Astrocyte of the cerebellum (primary cell): Measurements from ENCODE around the gene SETD2.

ENCODE experiments used
- DNase-seq: peaks from one replicate; pipeline ENCODE4 v3.0.0-alpha.2; 2011; ENCODE audit warnings: low read depth
- H3K4me3 ChIP-seq: 2 replicates; pipeline ENCODE4 v1.5.1; 2011; ENCODE audit warnings: mild to moderate bottlenecking, low read depth, low read length, moderate library complexity
- in situ Hi-C: cut with HindIII; loops from 2 replicates; pipeline ENCODE4 v1.10.0; 2017; ENCODE audit warnings: low sequenced_read_pairs
- TF ChIP-seq, protein P1 (sequence below): IDR thresholded peaks from 2 replicates; pipeline ENCODE4 v1.5.1; 2012; ENCODE audit warnings: low read length, low read depth, moderate library complexity, mild to moderate bottlenecking; ENCODE audit errors: missing control alignments

Gene SETD2

DNA sequence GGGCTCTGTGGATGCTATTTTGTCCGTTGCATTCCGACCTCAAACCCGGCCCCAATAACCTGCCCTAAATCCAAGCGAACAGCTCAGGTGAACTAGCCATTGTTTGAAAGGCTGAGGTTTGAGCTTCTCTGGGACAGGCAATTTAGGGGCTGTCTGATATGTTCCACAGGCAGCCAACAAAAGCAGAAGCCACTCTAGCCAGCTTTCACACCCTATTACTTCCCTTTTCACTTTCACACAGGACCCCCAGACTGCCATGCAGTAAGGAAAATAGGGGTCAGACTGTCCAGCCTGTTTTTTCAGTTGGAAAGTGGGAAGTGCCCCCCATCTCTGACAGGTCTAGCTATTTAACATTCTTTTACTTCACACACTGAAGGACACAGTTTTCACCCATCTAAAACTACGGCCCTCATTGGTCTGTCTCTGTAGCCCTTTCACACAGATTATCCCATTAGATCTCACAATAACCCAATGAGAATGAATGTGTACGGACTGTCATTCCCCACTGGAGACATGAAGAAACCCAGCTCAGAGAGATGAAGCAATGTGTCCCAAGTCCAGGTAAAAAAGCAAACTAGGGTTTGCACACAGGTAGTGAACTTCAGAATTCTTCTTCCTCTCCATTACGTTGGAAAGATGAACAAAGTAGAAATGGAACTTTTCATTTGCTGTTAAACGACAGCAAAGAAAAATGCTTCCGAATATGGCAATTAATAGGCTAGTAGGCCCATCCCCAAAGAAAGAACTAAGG, 189.3 kb downstream of the SETD2 start:
- in situ Hi-C loops: no loop called here
- DNase-seq: no peak
- TF ChIP-seq, protein P1, sequence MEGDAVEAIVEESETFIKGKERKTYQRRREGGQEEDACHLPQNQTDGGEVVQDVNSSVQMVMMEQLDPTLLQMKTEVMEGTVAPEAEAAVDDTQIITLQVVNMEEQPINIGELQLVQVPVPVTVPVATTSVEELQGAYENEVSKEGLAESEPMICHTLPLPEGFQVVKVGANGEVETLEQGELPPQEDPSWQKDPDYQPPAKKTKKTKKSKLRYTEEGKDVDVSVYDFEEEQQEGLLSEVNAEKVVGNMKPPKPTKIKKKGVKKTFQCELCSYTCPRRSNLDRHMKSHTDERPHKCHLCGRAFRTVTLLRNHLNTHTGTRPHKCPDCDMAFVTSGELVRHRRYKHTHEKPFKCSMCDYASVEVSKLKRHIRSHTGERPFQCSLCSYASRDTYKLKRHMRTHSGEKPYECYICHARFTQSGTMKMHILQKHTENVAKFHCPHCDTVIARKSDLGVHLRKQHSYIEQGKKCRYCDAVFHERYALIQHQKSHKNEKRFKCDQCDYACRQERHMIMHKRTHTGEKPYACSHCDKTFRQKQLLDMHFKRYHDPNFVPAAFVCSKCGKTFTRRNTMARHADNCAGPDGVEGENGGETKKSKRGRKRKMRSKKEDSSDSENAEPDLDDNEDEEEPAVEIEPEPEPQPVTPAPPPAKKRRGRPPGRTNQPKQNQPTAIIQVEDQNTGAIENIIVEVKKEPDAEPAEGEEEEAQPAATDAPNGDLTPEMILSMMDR: no peak
- no peak overlapping the region for H3K4me3 ChIP-seq

DNA sequence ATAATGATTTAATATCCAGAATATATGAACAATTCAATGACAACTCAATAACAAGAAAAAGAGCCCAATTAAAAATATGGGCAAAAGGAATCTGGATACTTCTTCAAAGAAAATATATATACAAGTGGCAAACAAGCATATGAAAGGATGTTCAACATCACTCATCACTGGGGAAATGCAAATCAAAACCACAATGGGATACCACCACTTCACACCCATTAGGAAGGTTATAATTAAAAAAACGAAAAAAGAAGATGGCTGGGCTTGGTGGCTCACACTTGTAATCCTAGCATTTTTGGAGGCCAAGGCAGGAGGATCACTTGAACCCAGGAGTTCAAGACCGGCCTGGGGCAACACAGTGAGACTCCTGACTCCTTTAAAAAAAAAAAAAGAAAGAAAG, 191.5 kb downstream of the SETD2 start:
- no peak overlapping the region for H3K4me3 ChIP-seq
- TF ChIP-seq, protein P1: no peak
- in situ Hi-C loops: no loop called here
- DNase-seq: no peak

DNA sequence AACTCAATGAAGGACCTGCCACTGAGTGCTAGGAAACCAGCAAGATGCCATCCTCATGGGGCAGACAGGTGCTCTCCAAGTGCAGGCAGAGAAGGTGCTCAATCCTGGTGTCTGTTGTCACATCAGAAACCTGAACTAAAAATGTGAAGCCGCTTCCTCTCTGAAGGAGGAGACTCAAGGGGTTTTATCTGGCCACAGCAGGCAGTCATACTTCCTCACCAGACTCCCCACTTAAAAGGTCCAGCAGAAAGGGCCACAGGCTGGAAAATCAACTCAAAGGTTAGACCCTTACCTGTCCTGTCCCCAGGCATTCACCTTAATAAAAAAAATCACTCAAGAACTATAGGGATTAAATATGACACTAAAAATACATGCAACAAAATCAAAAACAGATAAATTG, 192.2 kb downstream of the SETD2 start:
- in situ Hi-C loops: no loop called here
- no peak for DNase-seq
- TF ChIP-seq, protein P1: no peak
- H3K4me3 ChIP-seq: no peak overlapping the region

DNA sequence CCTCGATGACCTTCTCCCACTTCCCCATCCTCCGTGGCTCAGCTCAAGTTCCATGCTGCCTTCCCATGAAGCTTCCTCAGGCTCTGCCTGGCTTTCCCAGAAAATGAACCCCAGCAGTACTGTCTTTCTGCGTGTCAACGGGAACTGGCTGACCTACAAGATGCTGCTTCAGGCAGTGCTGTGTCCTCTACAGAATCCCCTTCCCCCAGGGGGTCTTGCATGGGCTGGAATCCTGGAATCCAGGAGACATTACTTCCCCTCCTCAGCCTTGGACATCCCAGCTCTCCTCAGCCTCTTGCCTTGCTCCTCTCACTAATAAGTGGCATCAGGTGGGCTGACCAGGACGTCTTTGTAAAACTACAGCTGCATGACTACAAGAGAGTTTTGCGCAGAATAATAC, 192.8 kb downstream of the SETD2 start:
- H3K4me3 ChIP-seq: no peak overlapping the region
- in situ Hi-C loops: no loop called here
- DNase-seq: no peak
- TF ChIP-seq, protein P1: no peak

DNA sequence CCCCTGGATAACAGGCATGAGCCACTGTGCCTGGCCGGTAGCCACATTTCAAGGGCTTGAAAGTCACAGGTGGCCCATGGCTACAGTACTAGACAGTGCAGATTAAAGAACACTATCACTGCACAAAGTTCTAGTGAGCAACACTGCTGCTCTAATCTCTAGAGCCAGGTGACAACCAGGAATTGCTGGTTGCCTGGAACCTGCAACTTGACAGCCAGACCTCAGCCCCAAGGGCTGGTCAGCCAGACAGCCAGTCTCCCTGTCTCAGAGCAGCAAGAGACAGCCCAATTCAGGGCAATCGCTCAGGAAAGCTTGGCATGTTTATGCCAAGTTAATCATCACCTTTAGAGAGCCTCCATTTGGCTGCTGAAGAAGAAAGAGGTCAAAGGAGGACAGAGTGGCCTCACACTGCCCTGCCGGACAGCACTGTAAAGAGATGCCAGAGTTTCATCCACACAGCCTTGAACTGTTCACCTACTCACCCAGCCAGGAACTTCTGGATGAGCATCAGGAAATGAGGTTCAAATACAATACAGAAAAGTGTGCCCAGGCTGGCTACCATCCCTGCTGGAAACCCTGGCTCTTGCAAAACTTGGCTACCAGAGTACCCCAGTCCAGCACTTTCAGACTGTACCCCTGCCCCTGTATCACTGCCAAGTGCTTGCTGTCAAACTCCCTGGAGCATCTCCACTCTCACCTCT, 193.4 kb downstream of the SETD2 start:
- TF ChIP-seq, protein P1: no peak
- in situ Hi-C loops: no loop called here
- DNase-seq: no peak
- no peak overlapping the region for H3K4me3 ChIP-seq

DNA sequence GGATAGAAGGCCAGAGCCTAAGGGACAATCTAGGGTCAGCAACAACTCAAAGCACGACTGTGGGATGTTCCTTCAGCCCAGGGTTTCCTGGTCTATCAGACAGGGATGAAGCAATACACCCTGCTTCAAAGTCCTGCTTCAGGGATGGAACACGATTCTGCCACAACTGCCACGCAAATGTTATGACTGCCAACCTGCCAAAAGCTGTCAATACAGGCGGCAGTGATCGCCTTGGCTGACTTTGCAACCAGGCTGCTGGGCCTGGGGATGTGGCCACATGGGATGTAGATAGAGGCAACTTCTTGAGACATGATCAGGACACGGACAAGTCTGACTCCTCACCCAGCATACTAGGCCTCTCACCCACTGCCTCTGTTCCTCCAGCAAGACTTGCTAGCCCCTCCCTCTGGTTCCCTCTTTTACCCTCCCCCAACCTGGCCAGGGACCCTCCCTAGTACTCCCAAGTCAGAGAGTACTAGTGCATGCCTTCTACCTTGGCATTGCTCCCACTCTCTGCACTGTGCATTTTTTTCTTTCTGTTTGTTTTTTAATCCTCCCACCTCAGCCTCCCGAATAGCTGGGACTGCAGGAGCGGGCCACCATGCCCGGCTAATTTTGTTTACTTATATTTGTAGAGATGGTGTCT, 195.0 kb downstream of the SETD2 start:
- in situ Hi-C loops: no loop called here
- TF ChIP-seq, protein P1: no peak
- H3K4me3 ChIP-seq: no peak overlapping the region
- DNase-seq: no peak
